Measurements from ENCODE around the gene AHSA1.

DNA sequence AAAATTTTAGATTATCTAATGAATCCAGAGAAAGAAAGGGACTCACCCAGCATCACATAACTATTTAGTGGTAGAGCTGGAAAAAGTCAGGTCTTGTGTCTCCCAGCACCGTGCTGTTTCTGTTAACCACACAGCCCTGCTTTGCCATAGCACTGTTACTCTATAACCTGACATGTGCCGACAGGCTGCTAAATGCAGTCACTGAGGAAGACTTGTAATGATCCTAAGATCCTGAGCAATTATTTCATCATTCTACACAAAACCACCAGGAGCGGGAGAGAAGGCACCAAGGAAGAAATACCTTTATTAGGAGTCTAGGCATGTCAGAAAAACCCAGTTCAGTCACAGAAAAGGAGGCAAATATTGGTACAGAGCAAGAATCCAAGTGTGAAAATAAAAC is 31.5 kb upstream of the AHSA1 start:
- TF ChIP-seq, protein P1, sequence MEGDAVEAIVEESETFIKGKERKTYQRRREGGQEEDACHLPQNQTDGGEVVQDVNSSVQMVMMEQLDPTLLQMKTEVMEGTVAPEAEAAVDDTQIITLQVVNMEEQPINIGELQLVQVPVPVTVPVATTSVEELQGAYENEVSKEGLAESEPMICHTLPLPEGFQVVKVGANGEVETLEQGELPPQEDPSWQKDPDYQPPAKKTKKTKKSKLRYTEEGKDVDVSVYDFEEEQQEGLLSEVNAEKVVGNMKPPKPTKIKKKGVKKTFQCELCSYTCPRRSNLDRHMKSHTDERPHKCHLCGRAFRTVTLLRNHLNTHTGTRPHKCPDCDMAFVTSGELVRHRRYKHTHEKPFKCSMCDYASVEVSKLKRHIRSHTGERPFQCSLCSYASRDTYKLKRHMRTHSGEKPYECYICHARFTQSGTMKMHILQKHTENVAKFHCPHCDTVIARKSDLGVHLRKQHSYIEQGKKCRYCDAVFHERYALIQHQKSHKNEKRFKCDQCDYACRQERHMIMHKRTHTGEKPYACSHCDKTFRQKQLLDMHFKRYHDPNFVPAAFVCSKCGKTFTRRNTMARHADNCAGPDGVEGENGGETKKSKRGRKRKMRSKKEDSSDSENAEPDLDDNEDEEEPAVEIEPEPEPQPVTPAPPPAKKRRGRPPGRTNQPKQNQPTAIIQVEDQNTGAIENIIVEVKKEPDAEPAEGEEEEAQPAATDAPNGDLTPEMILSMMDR (conservative IDR thresholded peaks at IDR 0.05; ENCODE audit: low read depth, low read length), result no peak
- TF ChIP-seq EZH2 (IDR thresholded peaks at IDR 0.05; ENCODE audit: borderline replicate concordance, low read depth, low read length, poor library complexity, severe bottlenecking), result no peak

Data from A673 (cell line).